Measurements from ENCODE around the gene FETUB. TPM values are rescaled to one million over a fixed set of nuclear protein-coding genes. Genes with fewer than 3 reads are reported as not detected.

Gene FETUB
- total and polyA plus RNA-seq, 2 of the 8 experiments (the other 6 are each of a cell fraction or from before 2014, with no cell fraction given) = 0.15 TPM; not detected in 1

DNA sequence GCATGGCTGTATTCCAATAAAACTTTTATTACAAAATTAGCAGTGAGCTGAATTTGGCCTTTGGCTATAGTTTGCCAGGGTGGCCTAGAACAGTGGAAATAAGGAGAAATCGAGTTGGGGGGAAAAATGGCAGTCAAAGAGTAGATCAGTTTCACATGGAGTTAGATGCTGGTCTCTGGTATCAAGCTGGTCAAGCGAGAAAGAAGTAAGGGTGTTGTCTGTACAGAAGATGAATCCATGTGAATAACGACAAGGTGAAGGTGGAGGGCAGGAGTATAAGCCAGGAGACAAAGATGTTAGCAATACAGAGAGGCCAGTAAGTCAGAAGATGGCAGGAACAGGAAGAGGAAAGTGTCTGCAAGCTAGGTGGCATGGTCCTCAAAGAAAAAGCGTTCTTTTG is 15.6 kb upstream of the FETUB start:
- TF ChIP-seq POLR2AphosphoS5 (IDR thresholded peaks at IDR 0.05; ENCODE audit: low read depth, low read length) = no peak
- TF ChIP-seq KDM1A (IDR thresholded peaks at IDR 0.05; ENCODE audit: borderline replicate concordance, low read length) = no peak
- no peak for TF ChIP-seq POU5F1 (IDR thresholded peaks at IDR 0.05; ENCODE audit: low read depth, low read length)
- no peak for TF ChIP-seq BRCA1 (IDR thresholded peaks at IDR 0.05; ENCODE audit: low read depth, low read length)
- CTCF ChIA-PET (ENCODE audit: partially characterized antibody) = interaction anchor here (1.1 to 6.1 kb wide), 4 partner anchors 10 to 148 kb away, joined by 3 to 67 read pairs (median 4); partner anchors contain the start of gene AHSG

More for the DNA sequence above, 15.6 kb upstream of the FETUB start:
- H3K79me1 ChIP-seq (ENCODE audit: low read depth, low read length) = no peaks in the 10 kb centered on the region
- FAIRE-seq (no peak), DNase-seq (ENCODE audit: low read depth in 1 of 2, low spot score in 2 of 2) (no peak)
- no peaks in the 10 kb centered on the region for H3K9me3 ChIP-seq (ENCODE audit: insufficient read depth in 2 of 2, low read depth in 1 of 2, low read length in 1 of 2)
- no peak overlapping the region for H3K9ac ChIP-seq (replicated peaks in 1 of 4; ENCODE audit: extremely low read depth in 1 of 4, low read depth in 3 of 4, low read length in 3 of 4)
- H3K23me2 ChIP-seq (ENCODE audit: low read depth, low read length) = peaks cover 1% of the 10 kb centered on the region; the same call in 1 of the 2 replicates
- no peak overlapping the region; the same call in 1 of the 2 replicates for H2BK20ac ChIP-seq (ENCODE audit: low read length)
- H2AK5ac ChIP-seq (ENCODE audit: low read depth, low read length) = no peak overlapping the region
- H3K36me3 ChIP-seq (ENCODE audit: control insufficient read depth in 2 of 4, insufficient read depth in 4 of 4, low read length in 3 of 4) = no peaks in the 10 kb centered on the region
- no peak overlapping the region for H4K8ac ChIP-seq (ENCODE audit: extremely low read depth, insufficient read depth, low read length)
- H2BK5ac ChIP-seq (ENCODE audit: low read depth, low read length) = no peak overlapping the region
- H3K18ac ChIP-seq (ENCODE audit: extremely low read depth, low read length) = no peak overlapping the region
- H4K91ac ChIP-seq (replicated peaks; ENCODE audit: insufficient read length, low read length) = no peak overlapping the region
- H3K79me2 ChIP-seq (ENCODE audit: control insufficient read depth in 1 of 2, insufficient read depth in 2 of 2, low read length in 2 of 2) = no peaks in the 10 kb centered on the region
- H4K5ac ChIP-seq (ENCODE audit: insufficient read length, low read depth, low read length) = no peak overlapping the region
- H3K56ac ChIP-seq (replicated peaks; ENCODE audit: insufficient read length, low read depth, low read length) = no peak overlapping the region
- no peak overlapping the region for H3K27ac ChIP-seq (ENCODE audit: low read depth, low read length)
- peak overlapping the region; percentile 56; the same call in 1 of the 2 replicates for H2BK12ac ChIP-seq (ENCODE audit: low read depth, low read length)
- POLR2A ChIA-PET (ENCODE audit: partially characterized antibody) = interaction anchor here (1.6 to 3.5 kb wide), 2 partner anchors 10 to 159 kb away, joined by 4 to 17 read pairs; partner anchors contain the start of gene EIF4A2
- no peak overlapping the region for H3K4me3 ChIP-seq (ENCODE audit: extremely low read depth in 1 of 4, insufficient read depth in 2 of 4, low read depth in 3 of 4, low read length in 4 of 4)
- no peak overlapping the region for H3K14ac ChIP-seq (ENCODE audit: insufficient read length)
- no peak overlapping the region for H2AFZ ChIP-seq (ENCODE audit: low read length)
- H4K20me1 ChIP-seq (replicated peaks in 1 of 2; ENCODE audit: control insufficient read depth in 1 of 2, insufficient read depth in 2 of 2, low read length in 2 of 2) = no peaks in the 10 kb centered on the region
- H3K27me3 ChIP-seq (replicated peaks in 1 of 4; ENCODE audit: control insufficient read depth in 3 of 4, extremely low read depth in 1 of 4, insufficient read depth in 3 of 4, low read length in 3 of 4) = peaks cover 0 to 2% (median 0%) of the 10 kb centered on the region in 4 experiments; a peak in 1 of 7 replicates
- no peak overlapping the region for H3K4me2 ChIP-seq (ENCODE audit: insufficient read depth in 1 of 2, low read depth in 2 of 2, low read length in 2 of 2)
- H3K4ac ChIP-seq (replicated peaks; ENCODE audit: insufficient read length, low read depth, low read length) = no peak overlapping the region
- no peak overlapping the region for H2BK120ac ChIP-seq (replicated peaks; ENCODE audit: low read depth, low read length)
- H3K4me1 ChIP-seq (replicated peaks in 1 of 4; ENCODE audit: control insufficient read depth in 3 of 4, insufficient read depth in 4 of 4, low read length in 3 of 4) = no peaks in the 10 kb centered on the region
- 90% methylated on average over 4 of the region's 4 CpGs; no CpG with 5 or more reads in 1 of the 2 experiments for WGBS, 2 experiments (ENCODE audit: extremely low coverage in 1 of 2, insufficient coverage in 1 of 2, insufficient read length in 1 of 2, insufficient replicate concordance in 2 of 2, low coverage in 1 of 2, low lambda C conversion rate in 2 of 2, missing lambda C conversion rate in 1 of 2)
- H3K23ac ChIP-seq (ENCODE audit: insufficient read length) = no peak overlapping the region
- no peak overlapping the region for H2BK15ac ChIP-seq (ENCODE audit: low read length)
